ENCODE data around the gene LYRM4. TPM values are rescaled to one million over a fixed set of nuclear protein-coding genes. Genes with fewer than 3 reads are reported as not detected.

The LYRM4 gene
- total RNA-seq, 1 donor from 2014 or later: 26.2 TPM

Small RNA genes within 50 kb of the gene (microRNA-seq; reads per million reads assigned to microRNA genes)
- not detected for gene MIR3691

Other genes with a start within 250 kb of the LYRM4 start
- 14.2 TPM for gene PPP1R3G, start 175.6 kb downstream of the LYRM4 start, total RNA-seq
- 20.8 TPM for gene FARS2, start 563 bp upstream of the LYRM4 start, total RNA-seq

Data from Right ventricle myocardium superior (tissue), 1 donor.